Measurements from ENCODE around the gene RORC. TPM values are rescaled to one million over a fixed set of nuclear protein-coding genes. Genes with fewer than 3 reads are reported as not detected.

Gene RORC
- total and polyA plus RNA-seq, 2 of the 8 experiments (the other 6 are each of a cell fraction or from before 2014, with no cell fraction given): 0.44 to 0.54 TPM

GRCh38 chr1:151774256-151774922 is 57.2 kb downstream of the RORC start (continued):
- TF ChIP-seq MAX (IDR thresholded peaks at IDR 0.05) (no peak), RBBP5 (IDR thresholded peaks at IDR 0.05; ENCODE audit: borderline replicate concordance, low read depth, low read length) (no peak), TBP (IDR thresholded peaks at IDR 0.05; ENCODE audit: low read depth, low read length) (no peak), TEAD4 (IDR thresholded peaks at IDR 0.05; ENCODE audit: low read depth, low read length) (no peak)

Data from H1 (cell line).